ENCODE measurements around the gene DNAJC12.
"Not testable (repeated sequence)": the region's sequence is repeated elsewhere in the genome, so short reads cannot be mapped to it uniquely, and the experiment has no call there.

The DNAJC12 gene

GRCh38 chr10:67839511-67839910 is 1.5 kb upstream of the DNAJC12 start:
- DNase-seq, result not testable (repeated sequence)

GRCh38 chr10:67836972-67837371 is 1.0 kb downstream of the DNAJC12 start:
- no peak for DNase-seq

- peak; percentile 50 for DNase-seq
These were observed 1.5 kb downstream of the DNAJC12 start for GRCh38 chr10:67836488-67836887.

- not testable (repeated sequence) for DNase-seq
These were observed 2.2 kb downstream of the DNAJC12 start for GRCh38 chr10:67835541-67836394.

- DNase-seq, result no peak
These were observed 3.6 kb downstream of the DNAJC12 start for GRCh38 chr10:67834375-67834774.

- DNase-seq, result no peak
These were observed 10.2 kb downstream of the DNAJC12 start for GRCh38 chr10:67827811-67828210.

GRCh38 chr10:67819768-67820204 is 18.2 kb downstream of the DNAJC12 start:
- DNase-seq, result no peak

GRCh38 chr10:67818323-67818722 is 19.7 kb downstream of the DNAJC12 start:
- DNase-seq, result no peak

GRCh38 chr10:67816719-67817118 is 21.3 kb downstream of the DNAJC12 start:
- DNase-seq, result no peak

- no peak for DNase-seq
These were observed 22.4 kb downstream of the DNAJC12 start for GRCh38 chr10:67815571-67816059.

GRCh38 chr10:67812007-67812406 is 26.0 kb downstream of the DNAJC12 start:
- DNase-seq, result no peak

- DNase-seq, result no peak
These were observed 28.9 kb downstream of the DNAJC12 start for GRCh38 chr10:67809107-67809506.

GRCh38 chr10:67808704-67809103 is 29.3 kb downstream of the DNAJC12 start:
- DNase-seq, result no peak

- DNase-seq, result no peak
These were observed 30.0 kb downstream of the DNAJC12 start for GRCh38 chr10:67807855-67808456.

- no peak for DNase-seq
These were observed 33.7 kb downstream of the DNAJC12 start for GRCh38 chr10:67804395-67804678.

GRCh38 chr10:67803588-67804394 is 34.2 kb downstream of the DNAJC12 start:
- DNase-seq, result no peak

GRCh38 chr10:67802767-67803538 is 35.0 kb downstream of the DNAJC12 start:
- DNase-seq, result no peak

GRCh38 chr10:67801118-67801517 is 36.9 kb downstream of the DNAJC12 start:
- no peak for DNase-seq

GRCh38 chr10:67794909-67795460 is 43.0 kb downstream of the DNAJC12 start:
- no peak for DNase-seq

- DNase-seq, result no peak
These were observed 43.7 kb downstream of the DNAJC12 start for GRCh38 chr10:67794256-67794655.

GRCh38 chr10:67793313-67793712 is 44.7 kb downstream of the DNAJC12 start:
- DNase-seq, result no peak

- DNase-seq, result no peak
These were observed 45.3 kb downstream of the DNAJC12 start for GRCh38 chr10:67792653-67793052.

Data from hematopoietic multipotent progenitor cell treated with erythropoietin and hydrocortisone succinate and interleukin-3 and kit ligand, for 4 days (in vitro differentiated cells).